ENCODE results near the gene ZNF432. TPM values are rescaled to one million over a fixed set of nuclear protein-coding genes. Genes with fewer than 3 reads are reported as not detected.
A peak's percentile ranks its signal among the peaks of the same experiment; 100 is the strongest.
"Not testable (repeated sequence)": the region's sequence is repeated elsewhere in the genome, so short reads cannot be mapped to it uniquely, and the experiment has no call there.

ZNF432 gene
- total RNA-seq, 1 donor from 2014 or later: 2.8 TPM

- H3K4me3 ChIP-seq (ENCODE audit: low read depth, low read length): peak within 1 kb of the TSS; percentile 77
- no peak for TF ChIP-seq CTCF (conservative IDR thresholded peaks at IDR 0.05; ENCODE audit: low read depth, low read length)
- peak; percentile 52 for DNase-seq (ENCODE audit: low read depth)
Observed at GRCh38 chr19:52028027-52028779, 20.4 kb downstream of the ZNF432 start, which contains the start of gene ZNF614. Gene ZNF614 (minus strand): TSS chr19:52028379. CDS start chr19:52025745, 2,634 bp downstream.

GRCh38 chr19:52026255-52026990, 22.2 kb downstream of the ZNF432 start:
- not testable (repeated sequence) for DNase-seq (ENCODE audit: low read depth); H3K4me3 ChIP-seq (ENCODE audit: low read depth, low read length)

- not testable (repeated sequence) for H3K4me3 ChIP-seq (ENCODE audit: low read depth, low read length); DNase-seq (ENCODE audit: low read depth)
Observed at GRCh38 chr19:52024478-52024877, 24.2 kb downstream of the ZNF432 start.

GRCh38 chr19:52022193-52022592, 26.4 kb downstream of the ZNF432 start:
- no peak overlapping the region for H3K4me3 ChIP-seq (ENCODE audit: low read depth, low read length)
- no peak for TF ChIP-seq CTCF (conservative IDR thresholded peaks at IDR 0.05; ENCODE audit: low read depth, low read length)
- DNase-seq (ENCODE audit: low read depth): no peak

- H3K4me3 ChIP-seq (ENCODE audit: low read depth, low read length): no peak overlapping the region
- DNase-seq (ENCODE audit: low read depth): no peak
- TF ChIP-seq CTCF (conservative IDR thresholded peaks at IDR 0.05; ENCODE audit: low read depth, low read length): no peak
Observed at GRCh38 chr19:52020506-52020905, 28.1 kb downstream of the ZNF432 start.

GRCh38 chr19:52010674-52011073, 38.0 kb downstream of the ZNF432 start:
- DNase-seq (ENCODE audit: low read depth): no peak
- TF ChIP-seq CTCF (conservative IDR thresholded peaks at IDR 0.05; ENCODE audit: low read depth, low read length): no peak
- no peak overlapping the region for H3K4me3 ChIP-seq (ENCODE audit: low read depth, low read length)

- no peak for TF ChIP-seq CTCF (conservative IDR thresholded peaks at IDR 0.05; ENCODE audit: low read depth, low read length)
- no peak for DNase-seq (ENCODE audit: low read depth)
- peak within 1 kb of the TSS; percentile 81 for H3K4me3 ChIP-seq (ENCODE audit: low read depth, low read length)
Observed at GRCh38 chr19:52007806-52008557, 40.7 kb downstream of the ZNF432 start, which contains the start of gene ZNF615. Gene ZNF615 (minus strand): TSS chr19:52008211. CDS start chr19:52003711, 4,500 bp downstream.

All from epithelial cell of proximal tubule (primary cell).